ENCODE data around the gene PCID2. TPM values are rescaled to one million over a fixed set of nuclear protein-coding genes. Genes with fewer than 3 reads are reported as not detected.

Gene PCID2
- total RNA-seq, 6 donors from 2014 or later = 30.7 to 62.5 (median 37.1) TPM

DNA sequence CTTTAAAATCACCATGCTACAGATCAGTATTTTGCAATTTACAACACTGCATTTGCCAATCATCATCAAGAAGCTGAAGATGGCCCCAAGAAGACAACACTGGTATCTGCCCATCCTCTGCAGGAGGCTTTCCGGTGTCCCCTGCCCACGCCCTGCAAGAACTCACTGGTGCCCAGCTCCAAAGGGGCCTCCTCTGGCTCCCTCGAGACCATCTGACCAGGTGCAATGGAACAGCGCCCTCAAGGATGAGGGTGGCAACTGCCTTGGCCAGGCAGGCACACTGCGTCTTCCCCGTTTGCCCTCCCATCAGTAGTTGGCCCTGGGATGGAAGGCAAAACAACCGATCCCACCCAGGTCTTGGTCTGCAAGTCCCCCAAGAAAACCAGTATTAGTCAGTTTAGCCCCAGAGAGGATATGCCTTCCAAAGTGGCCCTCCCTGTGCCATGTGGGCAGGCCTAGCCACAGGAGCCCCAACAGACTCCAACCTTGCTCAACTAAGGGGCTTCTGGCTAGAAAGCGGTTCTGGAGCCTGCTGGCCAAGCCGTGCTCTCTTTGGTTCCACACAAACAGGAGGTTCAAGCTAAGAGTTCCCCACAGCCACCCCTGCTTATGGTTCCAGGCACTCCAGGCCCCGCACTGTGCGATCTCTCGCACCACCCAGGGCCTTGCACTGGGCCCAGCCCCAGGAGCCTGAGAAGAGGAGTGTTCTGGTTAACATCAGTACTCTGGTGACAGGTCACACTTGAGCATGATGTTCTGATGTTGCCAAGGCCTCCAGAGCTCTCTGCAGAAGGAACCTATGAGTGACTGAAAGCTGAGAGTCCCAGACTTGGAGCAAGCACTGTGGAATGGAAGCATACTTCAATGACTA is 4.7 kb downstream of the PCID2 start:
- Histone ChIP-seq H3K27me3 (no peaks in the 10 kb centered on the region), H3K4me1 (peaks cover 11 to 42% (median 20%) of the 10 kb centered on the region in 4 donors), H3K4me3 (no peak overlapping the region), H3K36me3 (peaks cover 0 to 25% (median 14%) of the 10 kb centered on the region in 4 donors), H3K27ac (no peak overlapping the region), H3K9me3 (no peaks in the 10 kb centered on the region)
- TF ChIP-seq, protein P1, sequence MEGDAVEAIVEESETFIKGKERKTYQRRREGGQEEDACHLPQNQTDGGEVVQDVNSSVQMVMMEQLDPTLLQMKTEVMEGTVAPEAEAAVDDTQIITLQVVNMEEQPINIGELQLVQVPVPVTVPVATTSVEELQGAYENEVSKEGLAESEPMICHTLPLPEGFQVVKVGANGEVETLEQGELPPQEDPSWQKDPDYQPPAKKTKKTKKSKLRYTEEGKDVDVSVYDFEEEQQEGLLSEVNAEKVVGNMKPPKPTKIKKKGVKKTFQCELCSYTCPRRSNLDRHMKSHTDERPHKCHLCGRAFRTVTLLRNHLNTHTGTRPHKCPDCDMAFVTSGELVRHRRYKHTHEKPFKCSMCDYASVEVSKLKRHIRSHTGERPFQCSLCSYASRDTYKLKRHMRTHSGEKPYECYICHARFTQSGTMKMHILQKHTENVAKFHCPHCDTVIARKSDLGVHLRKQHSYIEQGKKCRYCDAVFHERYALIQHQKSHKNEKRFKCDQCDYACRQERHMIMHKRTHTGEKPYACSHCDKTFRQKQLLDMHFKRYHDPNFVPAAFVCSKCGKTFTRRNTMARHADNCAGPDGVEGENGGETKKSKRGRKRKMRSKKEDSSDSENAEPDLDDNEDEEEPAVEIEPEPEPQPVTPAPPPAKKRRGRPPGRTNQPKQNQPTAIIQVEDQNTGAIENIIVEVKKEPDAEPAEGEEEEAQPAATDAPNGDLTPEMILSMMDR (IDR thresholded peaks at IDR 0.05) = no peak
- no peak for TF ChIP-seq EP300 (IDR thresholded peaks at IDR 0.05)
- TF ChIP-seq POLR2AphosphoS5 (IDR thresholded peaks at IDR 0.05) = no peak
- TF ChIP-seq POLR2A (IDR thresholded peaks at IDR 0.05) = no peak
- 97 to 100% methylated on average over 6 to 12 of the region's 12 CpGs for WGBS, 2 donors
- ATAC-seq (ENCODE audit: low FRiP score in 2 of 2) (no peak), DNase-seq (no peak)

DNA sequence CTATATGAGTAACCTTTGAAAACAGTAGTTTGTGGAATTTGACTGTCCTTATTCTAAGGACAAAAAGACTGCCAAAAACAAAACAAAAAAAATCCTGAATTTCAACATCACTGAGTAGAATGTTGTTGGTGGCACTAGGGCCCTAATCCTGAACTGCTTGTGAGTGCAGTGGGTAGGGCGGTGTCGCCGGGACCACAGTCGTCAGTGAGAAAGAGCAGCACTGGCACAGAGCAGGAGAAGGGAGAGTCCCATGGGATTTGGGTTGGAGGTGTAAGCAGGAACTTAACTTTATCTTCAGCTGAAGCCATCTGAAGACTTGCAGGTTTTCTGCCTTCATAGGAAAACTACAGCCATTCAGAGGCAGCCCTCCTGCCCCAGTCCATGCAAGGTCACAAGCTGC is 5.6 kb downstream of the PCID2 start:
- Histone ChIP-seq H3K4me3 (no peak overlapping the region), H3K9me3 (no peaks in the 10 kb centered on the region), H3K36me3 (peaks cover 2 to 33% (median 18%) of the 10 kb centered on the region in 4 donors), H3K27ac (no peak overlapping the region), H3K27me3 (no peaks in the 10 kb centered on the region), H3K4me1 (peaks cover 10 to 42% (median 20%) of the 10 kb centered on the region in 4 donors)
- 89 to 98% methylated on average over 4 of the region's 4 CpGs for WGBS, 2 donors
- no peak for TF ChIP-seq EP300 (IDR thresholded peaks at IDR 0.05)
- TF ChIP-seq POLR2AphosphoS5 (IDR thresholded peaks at IDR 0.05) = no peak
- no peak for TF ChIP-seq POLR2A (IDR thresholded peaks at IDR 0.05)
- TF ChIP-seq, protein P1 (IDR thresholded peaks at IDR 0.05) = no peak
- ATAC-seq (ENCODE audit: low FRiP score in 2 of 2) (no peak), DNase-seq (no peak)

DNA sequence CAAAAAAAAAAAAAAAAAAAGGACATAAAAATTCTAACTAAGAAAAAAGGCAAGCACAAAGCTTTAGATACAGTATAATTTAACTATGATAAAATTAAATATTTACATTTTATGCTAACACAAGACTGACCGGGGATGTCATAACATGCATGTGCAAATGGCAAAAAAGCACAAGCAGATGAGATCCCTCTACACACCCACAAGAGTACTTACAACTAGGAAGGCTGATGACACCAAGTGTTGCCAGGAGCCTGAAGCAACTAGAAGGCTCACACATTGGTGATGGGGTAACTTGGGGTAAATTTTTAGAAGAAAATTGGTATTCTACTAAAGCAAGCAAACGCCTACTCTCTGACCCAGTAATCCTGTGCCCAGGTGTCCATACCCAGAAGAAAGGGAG is 6.7 kb downstream of the PCID2 start:
- no peak overlapping the region for H3K4me3 ChIP-seq
- ATAC-seq (ENCODE audit: low FRiP score in 2 of 2) = no peak
- H3K4me1 ChIP-seq = peaks cover 0 to 31% (median 9%) of the 10 kb centered on the region in 4 donors
- H3K36me3 ChIP-seq = peaks cover 10 to 44% (median 29%) of the 10 kb centered on the region in 4 donors
- no peak for DNase-seq
- WGBS, 2 donors = 87 to 100% methylated on average over 2 of the region's 2 CpGs
- no peaks in the 10 kb centered on the region for H3K9me3 ChIP-seq
- H3K27me3 ChIP-seq = no peaks in the 10 kb centered on the region
- no peak overlapping the region for H3K27ac ChIP-seq
- TF ChIP-seq POLR2A (IDR thresholded peaks at IDR 0.05) (no peak), EP300 (IDR thresholded peaks at IDR 0.05) (no peak), POLR2AphosphoS5 (IDR thresholded peaks at IDR 0.05) (no peak)
- TF ChIP-seq, protein P1 (IDR thresholded peaks at IDR 0.05) = no peak

DNA sequence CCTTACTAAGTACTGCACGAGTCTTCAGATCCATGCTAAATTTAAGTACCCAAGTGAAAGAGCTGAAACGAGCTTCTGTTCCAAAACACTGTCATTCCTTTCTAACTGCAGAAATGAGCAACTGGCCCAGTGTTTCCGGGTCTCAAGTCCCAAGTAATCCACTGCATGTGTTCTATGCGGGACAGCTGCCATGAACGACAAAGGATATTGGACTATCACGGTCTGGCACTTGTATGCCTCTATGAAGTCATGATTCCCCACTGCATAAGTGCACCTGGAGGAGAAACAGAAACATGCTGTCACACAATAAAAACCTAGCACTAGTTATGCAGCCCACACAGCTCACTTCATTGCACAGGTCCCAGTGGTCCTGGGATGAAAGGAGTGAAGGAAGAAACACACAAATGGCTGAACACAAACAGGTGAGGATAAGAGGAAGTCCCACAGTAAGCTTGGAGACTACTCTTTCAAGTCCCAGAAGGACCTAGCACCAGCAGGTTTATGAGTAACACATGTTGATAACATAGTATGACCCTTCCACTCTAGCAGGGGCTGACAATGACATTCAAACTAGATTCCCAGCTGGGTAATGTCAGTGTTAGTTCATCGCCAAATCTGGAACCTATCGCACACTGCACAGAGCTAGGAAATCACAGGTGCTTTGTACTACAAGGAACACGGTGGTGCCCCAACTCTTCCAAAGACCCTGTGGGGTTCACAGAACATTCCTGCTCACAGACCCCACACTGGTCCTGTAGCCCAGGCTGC is 11.3 kb downstream of the PCID2 start:
- H3K4me3 ChIP-seq = no peak overlapping the region
- WGBS, 2 donors = 94 to 96% methylated on average over 9 of the region's 9 CpGs
- no peak for DNase-seq
- no peak for ATAC-seq (ENCODE audit: low FRiP score in 2 of 2)
- H3K9me3 ChIP-seq = no peaks in the 10 kb centered on the region
- no peak overlapping the region for H3K27ac ChIP-seq
- no peaks in the 10 kb centered on the region for H3K4me1 ChIP-seq
- TF ChIP-seq POLR2AphosphoS5 (IDR thresholded peaks at IDR 0.05) (no peak), POLR2A (IDR thresholded peaks at IDR 0.05) (no peak), EP300 (IDR thresholded peaks at IDR 0.05) (no peak)
- TF ChIP-seq, protein P1 (IDR thresholded peaks at IDR 0.05) = no peak
- H3K36me3 ChIP-seq = peaks cover 20 to 82% (median 52%) of the 10 kb centered on the region in 4 donors
- no peaks in the 10 kb centered on the region for H3K27me3 ChIP-seq
